ENCODE data around the gene RNF223.

DNA sequence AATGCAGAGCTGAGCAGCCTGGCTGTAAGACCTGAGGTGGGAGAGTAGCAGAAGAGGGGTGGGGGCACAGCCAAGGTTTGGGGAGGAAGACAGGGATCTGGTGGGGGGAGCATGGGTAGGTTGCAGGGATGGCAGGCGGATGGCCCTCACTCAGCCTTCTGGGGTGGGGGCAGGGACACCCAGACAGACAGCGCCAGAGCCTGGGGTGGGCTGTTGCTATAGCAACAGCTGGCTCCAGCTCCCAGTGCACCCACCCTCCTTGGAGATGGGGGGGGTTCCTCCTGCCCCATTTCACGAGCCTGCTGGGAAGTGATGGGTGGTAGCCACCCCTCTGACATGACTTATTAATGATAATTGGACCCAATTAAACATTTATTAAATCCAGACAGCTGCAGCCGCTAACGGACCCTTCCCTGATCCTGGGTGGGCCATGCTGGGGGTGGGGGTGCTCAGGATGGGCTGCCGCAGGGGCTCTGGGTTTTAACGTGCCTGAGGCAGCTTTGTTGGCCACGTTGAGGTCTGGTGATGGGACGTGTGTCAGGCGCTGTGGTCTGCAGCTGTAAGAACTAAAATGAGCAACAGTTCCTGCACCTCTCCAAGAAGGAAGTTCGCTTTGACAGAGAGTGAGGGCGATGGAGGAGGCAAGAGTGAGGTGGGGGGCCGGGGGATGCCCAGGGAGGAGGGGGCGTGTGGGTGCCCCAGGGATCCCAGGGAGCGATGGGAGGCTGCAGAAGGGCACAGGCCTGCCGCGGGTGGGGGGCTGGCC is 34.8 kb downstream of the RNF223 start:
- TF ChIP-seq, protein P1, sequence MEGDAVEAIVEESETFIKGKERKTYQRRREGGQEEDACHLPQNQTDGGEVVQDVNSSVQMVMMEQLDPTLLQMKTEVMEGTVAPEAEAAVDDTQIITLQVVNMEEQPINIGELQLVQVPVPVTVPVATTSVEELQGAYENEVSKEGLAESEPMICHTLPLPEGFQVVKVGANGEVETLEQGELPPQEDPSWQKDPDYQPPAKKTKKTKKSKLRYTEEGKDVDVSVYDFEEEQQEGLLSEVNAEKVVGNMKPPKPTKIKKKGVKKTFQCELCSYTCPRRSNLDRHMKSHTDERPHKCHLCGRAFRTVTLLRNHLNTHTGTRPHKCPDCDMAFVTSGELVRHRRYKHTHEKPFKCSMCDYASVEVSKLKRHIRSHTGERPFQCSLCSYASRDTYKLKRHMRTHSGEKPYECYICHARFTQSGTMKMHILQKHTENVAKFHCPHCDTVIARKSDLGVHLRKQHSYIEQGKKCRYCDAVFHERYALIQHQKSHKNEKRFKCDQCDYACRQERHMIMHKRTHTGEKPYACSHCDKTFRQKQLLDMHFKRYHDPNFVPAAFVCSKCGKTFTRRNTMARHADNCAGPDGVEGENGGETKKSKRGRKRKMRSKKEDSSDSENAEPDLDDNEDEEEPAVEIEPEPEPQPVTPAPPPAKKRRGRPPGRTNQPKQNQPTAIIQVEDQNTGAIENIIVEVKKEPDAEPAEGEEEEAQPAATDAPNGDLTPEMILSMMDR (IDR thresholded peaks at IDR 0.05) = no peak
- no peak for TF ChIP-seq POLR2A (IDR thresholded peaks at IDR 0.05)
- no peak for TF ChIP-seq EP300 (IDR thresholded peaks at IDR 0.05)

Measured in tibial nerve (tissue), 4 donors.